ENCODE results near the gene VPS37D.

DNA sequence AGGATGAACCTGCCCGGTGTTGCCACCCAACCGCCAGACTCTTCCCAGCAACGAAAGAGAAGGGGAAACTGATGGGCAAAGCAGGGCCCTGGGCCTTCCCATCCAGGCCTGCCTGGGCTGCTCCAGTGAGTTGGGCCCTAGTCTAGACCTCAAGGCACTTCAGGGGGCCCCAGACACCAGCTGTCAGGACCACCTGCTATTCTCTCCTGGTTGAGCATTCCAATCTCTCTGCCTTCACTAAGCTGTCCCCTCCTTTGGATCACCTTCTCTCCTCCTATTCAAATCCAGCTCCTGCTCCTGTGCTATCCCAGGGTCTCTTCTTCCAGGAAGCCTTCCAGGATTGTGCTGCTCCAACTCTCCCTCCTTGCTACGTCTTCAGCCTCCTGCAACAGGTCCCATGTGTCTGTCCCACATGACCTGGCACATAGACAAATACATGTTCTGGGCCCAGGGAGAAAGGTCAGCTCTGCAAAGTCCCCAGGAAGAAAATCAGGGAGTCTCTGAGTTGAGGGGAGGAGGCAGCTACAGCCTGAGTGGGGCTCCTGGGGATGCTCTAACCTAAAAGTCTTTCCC, 48.8 kb downstream of the VPS37D start:
- TF ChIP-seq CTCF (IDR thresholded peaks at IDR 0.05), result no peak
- TF ChIP-seq POLR2A (IDR thresholded peaks at IDR 0.05), result no peak

All from sigmoid colon (tissue), 3 donors.